Upper lobe of right lung (tissue), 1 donor: Measurements from ENCODE around the gene IFNA17. TPM values are rescaled to one million over a fixed set of nuclear protein-coding genes. Genes with fewer than 3 reads are reported as not detected.

ENCODE experiments used
- ATAC-seq: fragments of 200-7000 bp; cut with Tn5 transposase; one replicate; pipeline ENCODE4 v1.9.1; 2020; ENCODE audit warnings: mild to moderate bottlenecking, moderate library complexity
- DNase-seq: peaks from one replicate; pipeline ENCODE4 v3.0.0-alpha.2; 2020
- H3K27ac ChIP-seq: fragments of 200-600 bp; one replicate; pipeline ENCODE4 v1.8.0; 2022
- H3K27me3 ChIP-seq: fragments of 200-600 bp; one replicate; pipeline ENCODE4 v1.8.0; 2022; ENCODE audit warnings: mild to moderate bottlenecking
- H3K36me3 ChIP-seq: fragments of 200-600 bp; one replicate; pipeline ENCODE4 v1.8.0; 2022
- H3K4me1 ChIP-seq: fragments of 200-600 bp; one replicate; pipeline ENCODE4 v1.8.0; 2022
- H3K4me3 ChIP-seq: fragments of 200-600 bp; one replicate; pipeline ENCODE4 v1.8.0; 2022; ENCODE audit warnings: mild to moderate bottlenecking
- H3K9me3 ChIP-seq: fragments of 200-600 bp; one replicate; pipeline ENCODE4 v1.8.0; 2022
- CTCF ChIP-seq: fragments of 200-600 bp; IDR thresholded peaks from one replicate; pipeline ENCODE4 v1.8.0; 2022; ENCODE audit warnings: antibody characterized with exemption
- intact Hi-C: fragments of 100-400 bp; cut with DNase I; formaldehyde crosslinking; loops from one replicate; pipeline ENCODE4 v1.11.0; 2022
- long read RNA-seq: library from polyadenylated mRNA; unstranded; transcript quantifications from one replicate; pipeline ENCODE4 v2.0.0, GENCODE V29; 2021
- total RNA-seq: library from RNA; stranded (reverse); fragmentation: NEBNext Ultra II Directional; extraction: Animal tissue kit (Norgen Biotek cat#: 25700); gene quantifications from one replicate; pipeline ENCODE4 v1.2.1, GENCODE V29; 2021
- donor health status: DM: no; HTN: yes; CAD: no; lungs with severe emphysema.

IFNA17 gene
- total RNA-seq, result not detected
- long read RNA-seq, result 0 reads

GRCh38 chr9:21228122-21228521 lies at the start of gene IFNA17:
TSS of gene IFNA17 (minus strand) at chr9:21228222. CDS start at chr9:21228173, 49 bp downstream.
- H3K4me3 ChIP-seq, result no peak within 1 kb of the TSS
- no peak within 1 kb of the TSS for H3K27ac ChIP-seq
- TF ChIP-seq CTCF, result no peak
- DNase-seq, result no peak
- no peak for ATAC-seq
- H3K9me3 ChIP-seq, result no peaks in the 10 kb centered on the region
- intact Hi-C loops, result no loop called here
- H3K36me3 ChIP-seq, result no peaks in the 10 kb centered on the region
- H3K4me1 ChIP-seq, result no peaks in the 10 kb centered on the region
- H3K27me3 ChIP-seq, result no peaks in the 10 kb centered on the region

GRCh38 chr9:21268347-21268657 lies 40.3 kb upstream of the IFNA17 start:
- Histone ChIP-seq H3K27ac (no peak overlapping the region), H3K4me3 (no peak overlapping the region), H3K27me3 (no peaks in the 10 kb centered on the region), H3K36me3 (no peaks in the 10 kb centered on the region), H3K9me3 (no peaks in the 10 kb centered on the region), H3K4me1 (no peaks in the 10 kb centered on the region)
- ATAC-seq, result no peak
- intact Hi-C loops, result no loop called here
- no peak for TF ChIP-seq CTCF
- DNase-seq, result no peak

GRCh38 chr9:21267485-21268346 lies 39.7 kb upstream of the IFNA17 start:
- no peaks in the 10 kb centered on the region for H3K9me3 ChIP-seq
- TF ChIP-seq CTCF, result no peak
- H3K27me3 ChIP-seq, result no peaks in the 10 kb centered on the region
- intact Hi-C loops, result no loop called here
- no peaks in the 10 kb centered on the region for H3K36me3 ChIP-seq
- no peak overlapping the region for H3K4me3 ChIP-seq
- ATAC-seq (no peak), DNase-seq (no peak)
- H3K27ac ChIP-seq, result no peak overlapping the region
- H3K4me1 ChIP-seq, result no peaks in the 10 kb centered on the region

GRCh38 chr9:21266733-21267484 lies 38.9 kb upstream of the IFNA17 start:
- ATAC-seq, result no peak
- TF ChIP-seq CTCF, result no peak

GRCh38 chr9:21265421-21266189 lies 37.6 kb upstream of the IFNA17 start:
- intact Hi-C loops, result no loop called here
- no peak overlapping the region for H3K27ac ChIP-seq
- H3K4me1 ChIP-seq, result no peaks in the 10 kb centered on the region
- H3K27me3 ChIP-seq, result no peaks in the 10 kb centered on the region
- ATAC-seq (no peak), DNase-seq (no peak)
- no peak overlapping the region for H3K4me3 ChIP-seq
- H3K9me3 ChIP-seq, result no peaks in the 10 kb centered on the region
- no peaks in the 10 kb centered on the region for H3K36me3 ChIP-seq
- no peak for TF ChIP-seq CTCF

More at GRCh38 chr9:21266733-21267484, 38.9 kb upstream of the IFNA17 start:
- Histone ChIP-seq H3K9me3 (no peaks in the 10 kb centered on the region), H3K27me3 (no peaks in the 10 kb centered on the region), H3K27ac (no peak overlapping the region), H3K36me3 (no peaks in the 10 kb centered on the region), H3K4me1 (no peaks in the 10 kb centered on the region), H3K4me3 (no peak overlapping the region)
- intact Hi-C loops, result no loop called here
- DNase-seq, result no peak
